ENCODE data around the gene RIBC2.
"Not testable (repeated sequence)": the region's sequence is repeated elsewhere in the genome, so short reads cannot be mapped to it uniquely, and the experiment has no call there.

RIBC2 gene

DNA sequence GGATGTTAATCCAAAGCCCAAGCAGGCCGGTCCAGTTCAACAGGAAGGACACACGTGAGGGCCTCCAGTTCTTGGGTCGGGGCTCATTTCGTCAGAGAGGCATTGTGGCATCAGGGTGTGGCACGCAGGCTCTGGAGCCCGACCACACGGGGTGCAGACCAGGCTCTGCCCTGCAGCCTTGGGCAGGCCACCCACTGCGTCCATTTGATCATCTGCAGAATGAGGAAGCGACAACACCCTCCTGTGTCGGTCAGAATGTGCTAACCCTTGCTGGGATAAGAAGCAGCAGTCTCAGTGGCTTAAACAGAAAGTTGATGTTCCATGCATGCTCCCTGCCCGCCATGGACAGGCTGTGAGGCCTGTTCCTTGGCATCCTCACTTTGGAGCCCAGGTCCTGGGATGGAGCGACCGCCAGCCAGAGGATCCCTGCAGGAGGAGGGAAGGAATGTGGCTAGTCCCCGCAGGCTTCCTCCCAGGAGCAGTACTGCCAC is 10.8 kb downstream of the RIBC2 start:
- DNase-seq (ENCODE audit: low spot score): peak; percentile 3

DNA sequence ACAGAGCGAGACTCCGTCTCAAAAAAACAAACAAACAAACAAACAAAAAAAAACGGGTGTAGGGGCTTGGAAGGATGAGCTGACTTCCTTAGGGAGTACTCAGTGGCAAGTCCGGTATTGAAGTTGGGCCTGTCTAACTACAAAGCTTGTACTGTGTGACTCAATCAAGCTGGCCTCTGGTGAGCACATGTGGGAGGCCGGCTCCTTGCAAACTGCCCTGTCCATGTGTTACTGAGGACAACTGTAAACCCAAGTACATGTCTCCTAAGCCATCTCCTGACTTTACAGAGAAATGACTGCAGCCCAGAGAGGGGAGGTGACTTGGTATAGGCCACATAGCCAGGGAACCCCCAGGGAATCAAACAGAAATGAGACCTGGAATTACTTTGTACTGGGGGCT is 11.6 kb downstream of the RIBC2 start:
- DNase-seq (ENCODE audit: low spot score): no peak

DNA sequence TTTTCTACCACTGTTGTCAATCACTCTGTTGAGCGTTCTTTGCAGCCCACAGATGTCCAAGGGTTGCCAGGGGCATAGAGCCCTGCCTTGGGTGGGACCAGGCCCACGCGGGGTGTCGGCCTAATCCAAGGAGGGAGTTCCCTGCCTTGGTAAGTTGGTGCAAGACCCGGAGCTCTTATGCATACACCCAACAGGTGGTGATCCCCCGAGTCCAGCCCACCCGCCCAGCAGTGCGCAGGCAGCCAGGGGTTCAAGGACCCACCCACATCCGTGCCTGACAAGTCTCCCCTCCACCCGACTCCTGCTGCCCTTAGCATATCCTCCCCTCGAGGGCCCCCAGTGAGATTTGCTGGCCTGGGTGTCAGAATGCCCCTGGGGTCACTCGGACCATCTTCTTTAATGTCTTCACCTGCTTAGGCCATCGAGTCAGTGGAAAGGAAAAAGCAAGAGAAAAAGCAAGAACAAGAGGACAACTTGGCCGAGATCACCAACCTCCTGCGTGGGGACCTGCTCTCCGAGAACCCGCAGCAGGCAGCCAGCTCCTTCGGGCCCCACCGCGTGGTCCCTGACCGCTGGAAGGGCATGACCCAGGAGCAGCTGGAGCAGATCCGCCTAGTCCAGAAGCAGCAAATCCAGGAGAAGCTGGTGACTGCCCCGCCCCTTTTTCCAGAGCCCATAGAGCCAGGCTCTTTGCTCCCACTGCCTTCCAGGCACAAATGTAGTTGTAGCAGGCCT is 12.2 kb downstream of the RIBC2 start:
- no peak for DNase-seq (ENCODE audit: low spot score)

DNA sequence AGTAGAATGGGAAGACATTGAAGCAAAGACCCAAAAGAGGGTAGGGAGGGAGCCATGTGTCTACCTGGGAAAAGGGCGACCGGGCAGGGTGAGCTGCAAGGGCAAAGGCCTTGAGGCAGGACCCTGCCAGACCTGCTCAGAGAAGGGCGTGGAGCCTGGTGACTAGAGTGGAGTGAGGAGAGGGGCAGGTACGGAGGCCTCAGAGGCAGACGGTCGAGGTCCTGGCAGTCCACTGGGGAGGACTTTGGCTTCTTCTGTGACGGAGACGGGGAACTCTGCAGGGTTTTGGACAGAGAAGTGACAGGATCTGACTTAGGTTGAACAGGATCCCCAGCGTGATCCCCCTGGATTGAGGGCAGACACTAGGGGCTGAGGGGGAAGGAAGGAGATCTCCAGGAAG is 12.9 kb downstream of the RIBC2 start:
- DNase-seq (ENCODE audit: low spot score): no peak

DNA sequence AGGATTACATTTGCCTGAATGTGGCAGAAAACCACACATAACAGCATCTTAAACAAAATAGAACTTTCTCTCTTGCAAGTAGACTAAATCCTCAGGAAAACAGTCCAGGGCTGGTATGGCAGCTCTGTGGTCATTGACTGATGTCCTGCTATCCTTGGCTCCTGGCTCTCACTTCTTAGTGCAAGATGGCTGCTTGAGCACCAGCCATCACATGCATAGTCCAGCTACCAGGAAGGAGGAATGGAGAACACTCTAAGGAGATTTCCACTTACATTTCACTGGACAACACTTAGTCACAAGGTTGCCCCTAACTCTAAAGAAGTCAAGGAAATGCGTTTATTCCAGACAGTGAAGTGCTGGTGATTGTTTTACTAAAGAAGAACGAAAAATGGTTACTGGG is 13.6 kb downstream of the RIBC2 start:
- DNase-seq (ENCODE audit: low spot score): no peak

DNA sequence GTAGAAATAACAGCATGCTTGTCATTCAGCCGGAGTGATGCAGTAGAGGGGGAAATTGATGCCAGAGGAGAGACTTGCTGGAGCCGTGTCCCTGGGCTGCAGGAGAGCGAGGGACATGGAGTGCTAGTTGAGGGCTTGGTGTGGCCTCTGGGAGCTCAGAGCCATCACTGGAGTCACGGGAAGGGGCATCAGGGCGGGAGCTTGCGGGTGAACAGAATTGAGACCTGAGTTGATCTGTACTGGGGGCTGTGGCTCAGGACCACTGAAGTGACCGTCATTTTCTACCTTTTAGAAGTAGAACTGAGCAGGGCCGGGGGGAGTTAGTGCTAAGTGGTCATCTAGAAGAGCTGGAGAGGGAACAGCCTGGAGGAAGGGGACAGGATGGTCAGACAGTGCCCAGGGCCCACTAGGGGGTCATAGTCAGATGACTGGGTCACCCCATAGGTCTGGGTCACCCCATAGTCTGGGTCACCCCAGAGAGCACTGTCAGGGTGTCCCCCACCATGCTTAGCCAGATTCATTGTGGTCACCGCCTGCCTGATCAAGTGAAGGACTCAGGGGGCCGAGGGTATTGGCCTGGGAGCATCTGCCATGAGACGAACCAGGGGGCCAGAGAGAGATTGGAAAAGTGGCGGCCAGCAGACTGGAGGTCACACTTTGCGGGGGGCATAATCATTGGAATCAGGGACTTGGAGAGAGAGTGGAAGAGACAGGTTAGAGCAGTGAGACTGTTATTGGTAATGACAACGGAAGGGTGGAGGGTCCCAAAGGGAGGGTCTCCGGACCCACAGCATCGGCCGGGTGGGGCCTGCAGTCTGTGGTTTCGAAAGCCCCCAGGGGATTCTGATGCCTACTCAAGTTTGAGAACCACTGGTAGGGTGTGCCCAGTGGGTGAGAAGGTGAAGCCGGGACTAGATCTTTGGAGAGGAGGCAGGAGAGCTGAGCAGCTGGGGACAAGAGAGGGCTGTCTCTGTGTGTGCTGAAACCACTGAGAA is 15.2 kb downstream of the RIBC2 start:
- no peak for DNase-seq (ENCODE audit: low spot score)

DNA sequence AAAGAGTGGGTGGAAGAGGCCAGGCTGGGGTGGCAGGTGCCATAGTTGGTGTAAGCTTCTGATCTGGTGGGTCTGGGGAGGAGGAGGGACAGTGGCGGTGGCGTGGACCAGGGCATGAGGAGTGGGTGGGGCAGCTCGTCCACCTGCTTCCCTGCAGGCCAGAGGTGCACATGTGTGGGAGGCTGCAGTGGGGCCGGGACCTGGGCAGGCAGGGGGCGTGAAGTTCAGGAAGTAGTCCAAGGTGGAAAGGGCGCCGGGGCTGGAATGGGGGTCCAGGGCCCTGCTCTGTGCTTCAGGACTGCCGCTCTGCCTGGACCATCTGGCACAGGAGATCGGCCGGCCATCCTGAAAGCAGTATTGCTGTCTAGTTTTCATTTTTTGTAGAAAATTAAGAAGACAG is 15.9 kb downstream of the RIBC2 start:
- no peak for DNase-seq (ENCODE audit: low spot score)

DNA sequence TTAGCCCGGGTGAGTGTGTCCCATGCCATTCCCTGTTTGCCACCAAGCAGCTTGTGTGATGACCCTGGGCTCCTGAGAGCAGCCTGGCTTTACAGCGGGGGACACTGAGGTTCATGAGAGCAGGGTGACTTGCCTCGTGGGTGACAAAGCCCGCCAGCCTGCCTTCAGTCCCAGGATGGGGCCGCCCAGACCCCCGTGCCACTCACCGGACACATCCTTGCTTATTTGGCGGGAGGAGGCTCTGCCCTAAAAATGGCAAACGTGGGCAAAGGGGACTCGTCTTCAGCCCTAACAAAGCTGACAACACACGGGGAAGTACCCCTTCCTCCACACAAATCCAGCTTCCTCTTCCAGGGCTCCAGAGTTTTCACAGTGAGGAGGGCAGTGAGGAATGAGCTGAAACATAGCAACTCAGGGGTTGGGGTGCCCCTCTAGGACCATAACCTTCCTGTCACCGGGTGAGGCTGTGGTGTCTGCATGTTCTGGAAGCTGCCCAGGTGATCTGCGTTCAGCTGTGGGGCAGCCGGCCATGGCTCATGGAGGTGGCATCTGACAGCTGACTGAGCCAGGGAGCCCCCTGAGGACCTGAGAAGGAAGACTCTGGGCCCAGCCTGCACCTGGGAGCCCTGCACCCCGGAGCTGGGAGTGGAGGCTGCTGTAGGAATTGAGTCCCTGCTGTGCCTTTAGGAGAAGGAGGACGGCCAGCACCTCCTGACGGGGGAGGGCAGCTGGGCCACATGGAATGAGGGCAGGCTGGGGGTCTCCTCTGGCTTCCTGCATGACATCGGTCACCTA is 16.7 kb downstream of the RIBC2 start:
- no peak for DNase-seq (ENCODE audit: low spot score)

DNA sequence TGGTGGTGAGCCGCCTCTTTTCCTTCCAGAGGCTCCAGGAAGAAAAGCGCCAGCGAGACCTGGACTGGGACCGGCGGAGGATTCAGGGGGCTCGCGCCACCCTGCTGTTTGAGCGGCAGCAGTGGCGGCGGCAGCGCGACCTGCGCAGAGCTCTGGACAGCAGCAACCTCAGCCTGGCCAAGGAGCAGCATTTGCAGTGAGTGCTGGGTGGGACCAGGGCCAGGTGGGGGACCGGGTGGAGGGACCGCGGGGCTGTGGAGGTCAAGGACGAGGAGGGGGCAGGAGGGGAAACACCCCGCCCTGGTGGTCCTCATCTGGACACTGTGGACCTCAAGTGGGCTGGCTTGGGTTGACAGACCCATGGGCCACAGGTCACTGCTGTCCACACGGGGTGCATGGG is 17.4 kb downstream of the RIBC2 start:
- DNase-seq (ENCODE audit: low spot score): no peak

DNA sequence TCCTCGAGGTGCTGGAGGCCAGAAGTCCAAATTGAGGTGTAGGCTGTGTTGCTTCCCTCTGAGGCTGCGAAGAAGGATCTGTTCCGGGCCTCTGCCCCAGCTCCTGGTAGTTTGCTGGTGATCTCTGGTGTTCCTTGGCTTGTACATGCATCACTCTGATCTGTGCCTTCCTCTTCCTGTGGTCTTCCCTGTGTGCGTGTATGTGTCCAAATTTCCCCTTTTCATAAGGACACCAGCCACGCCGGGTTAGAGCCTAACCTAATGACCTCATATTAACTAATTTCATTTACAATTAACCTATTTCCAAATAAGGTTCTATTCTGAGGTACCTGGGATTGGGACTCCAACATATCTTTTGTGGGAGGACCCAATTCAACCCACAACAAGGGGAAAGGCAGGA is 21.5 kb downstream of the RIBC2 start:
- DNase-seq (ENCODE audit: low spot score): no peak

DNA sequence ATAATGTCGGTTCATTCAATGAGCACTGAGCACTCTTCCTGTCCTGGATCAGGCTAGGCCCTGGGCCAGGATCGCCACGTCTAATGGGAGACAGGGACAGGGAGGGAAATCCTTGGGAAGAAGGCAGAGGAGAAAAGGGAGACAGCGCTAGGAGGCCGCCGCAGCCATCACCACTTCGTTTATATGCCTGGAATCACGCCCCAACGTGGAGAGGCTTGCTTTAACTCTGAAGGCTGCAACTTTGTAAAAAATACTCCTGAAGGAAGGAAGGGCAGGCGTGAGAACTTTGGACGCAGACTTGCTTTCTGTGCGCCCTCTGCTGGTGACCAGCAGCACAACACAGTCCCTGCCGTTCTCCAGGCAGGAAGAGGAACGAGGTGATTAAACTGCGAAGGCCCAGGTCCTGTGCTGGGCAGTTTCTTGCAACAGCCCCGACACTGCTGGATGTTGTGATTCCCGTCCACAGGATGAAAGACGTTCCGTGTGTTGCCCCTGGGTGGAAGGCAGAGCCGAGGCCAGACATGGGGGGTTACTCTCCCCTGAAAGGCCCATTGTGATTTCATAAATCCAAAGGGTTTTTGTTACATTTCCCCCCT is 22.1 kb downstream of the RIBC2 start:
- peak; percentile 86 for DNase-seq (ENCODE audit: low spot score)

DNA sequence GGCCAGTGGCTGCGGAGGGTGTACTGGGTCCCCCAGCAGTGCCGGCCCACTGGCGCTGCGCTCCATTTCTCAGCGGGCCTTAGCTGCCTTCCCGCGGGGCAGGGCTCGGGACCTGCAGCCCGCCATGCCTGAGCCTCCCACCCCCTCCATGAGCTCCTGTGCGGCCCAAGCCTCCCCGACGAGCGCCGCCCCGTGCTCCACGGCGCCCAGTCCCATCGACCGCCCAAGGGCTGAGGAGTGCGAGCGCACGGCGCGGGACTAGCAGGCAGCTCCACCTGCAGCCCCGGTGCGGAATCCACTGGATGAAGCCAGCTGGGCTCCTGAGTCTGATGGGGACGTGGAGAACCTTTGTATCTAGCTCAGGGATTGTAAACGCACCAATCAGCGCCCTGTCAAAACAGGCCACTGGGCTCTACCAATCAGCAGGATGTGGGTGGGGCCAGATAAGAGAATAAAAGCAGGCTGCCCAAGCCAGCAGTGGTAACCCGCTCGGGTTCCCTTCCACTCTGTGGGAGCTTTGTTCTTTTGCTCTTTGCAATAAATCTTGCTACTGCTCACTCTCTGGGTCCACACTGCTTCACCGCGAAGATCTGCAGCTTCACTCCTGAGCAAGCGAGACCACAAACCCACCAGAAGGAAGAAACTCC is 23.5 kb downstream of the RIBC2 start:
- not testable (repeated sequence) for DNase-seq (ENCODE audit: low spot score)

DNA sequence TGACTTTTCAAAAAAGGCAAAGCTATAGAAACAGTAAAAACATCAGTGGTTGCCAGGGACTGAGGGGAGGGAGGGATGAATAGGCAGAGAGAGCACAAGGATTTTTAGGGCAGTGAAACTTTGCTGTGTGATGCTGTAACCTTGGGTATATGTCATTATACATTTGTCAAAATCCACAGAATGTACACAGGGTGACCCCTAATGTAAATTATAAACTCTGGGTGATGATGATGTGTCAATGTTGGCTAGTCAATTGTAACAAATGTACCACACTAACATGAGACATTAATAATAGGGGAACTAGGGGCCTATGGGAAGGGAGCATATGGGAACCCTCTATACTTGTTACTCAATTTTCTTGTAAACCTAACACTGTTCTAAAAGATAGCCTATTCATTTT is 24.8 kb downstream of the RIBC2 start:
- DNase-seq (ENCODE audit: low spot score): no peak

DNA sequence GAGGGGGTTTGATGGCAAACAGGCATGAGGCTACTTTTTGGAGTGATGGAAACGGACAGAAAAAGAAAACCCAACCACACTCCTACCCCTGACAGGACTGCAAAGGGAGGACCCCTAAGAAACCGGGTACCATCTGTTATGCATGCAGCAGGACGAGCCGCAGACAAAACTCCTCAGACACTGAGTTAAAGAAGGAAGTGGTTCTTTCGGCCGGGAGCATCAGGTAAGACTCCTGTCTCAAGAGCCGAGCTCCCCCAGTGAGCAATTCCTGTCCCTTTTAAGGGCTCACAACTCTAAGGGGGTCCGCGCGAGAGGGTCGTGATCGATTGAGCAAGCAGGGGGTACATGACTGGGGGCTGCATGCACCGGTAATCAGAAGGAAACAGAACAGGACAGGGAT is 27.2 kb downstream of the RIBC2 start:
- DNase-seq (ENCODE audit: low spot score): not testable (repeated sequence)

DNA sequence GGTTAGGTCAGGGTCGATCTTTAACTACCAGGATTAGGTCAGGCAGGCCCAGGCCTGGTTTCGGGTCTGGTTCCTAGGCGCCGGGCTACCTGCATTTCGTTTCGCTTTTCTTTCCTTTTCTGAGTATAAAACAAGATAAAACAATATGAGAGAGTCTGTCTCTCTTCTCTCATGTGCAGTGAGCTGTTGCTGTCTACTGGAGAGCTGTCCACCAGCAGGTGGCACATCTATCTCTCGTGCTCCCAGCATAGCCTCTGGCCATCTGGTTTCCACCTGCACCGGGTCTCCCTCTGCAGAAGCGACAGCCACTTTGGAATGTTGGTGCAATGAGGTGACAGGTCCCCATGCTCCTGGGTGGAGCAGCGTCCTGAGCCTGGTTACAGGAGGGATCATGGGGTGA is 27.6 kb downstream of the RIBC2 start:
- peak; percentile 28 for DNase-seq (ENCODE audit: low spot score)

DNA sequence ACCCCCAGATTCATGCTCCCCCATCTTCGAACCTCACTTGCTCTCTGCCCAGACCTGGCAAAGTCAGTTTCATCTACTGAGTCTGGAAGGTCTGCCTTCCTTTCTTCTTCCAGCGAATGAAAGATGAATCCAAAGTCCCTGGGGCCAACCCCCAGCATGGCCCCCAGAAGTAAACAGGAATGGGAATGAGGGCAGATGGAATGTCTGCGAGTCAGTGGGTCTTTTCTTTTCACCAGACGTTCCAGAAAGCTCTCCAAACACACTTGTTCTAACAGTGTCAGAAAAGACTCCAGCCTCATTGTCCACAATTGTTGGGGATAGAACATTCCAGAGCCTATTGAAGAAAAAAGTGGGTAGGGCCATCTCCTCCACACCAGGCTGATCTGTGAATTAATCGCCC is 28.6 kb downstream of the RIBC2 start:
- no peak for DNase-seq (ENCODE audit: low spot score)

DNA sequence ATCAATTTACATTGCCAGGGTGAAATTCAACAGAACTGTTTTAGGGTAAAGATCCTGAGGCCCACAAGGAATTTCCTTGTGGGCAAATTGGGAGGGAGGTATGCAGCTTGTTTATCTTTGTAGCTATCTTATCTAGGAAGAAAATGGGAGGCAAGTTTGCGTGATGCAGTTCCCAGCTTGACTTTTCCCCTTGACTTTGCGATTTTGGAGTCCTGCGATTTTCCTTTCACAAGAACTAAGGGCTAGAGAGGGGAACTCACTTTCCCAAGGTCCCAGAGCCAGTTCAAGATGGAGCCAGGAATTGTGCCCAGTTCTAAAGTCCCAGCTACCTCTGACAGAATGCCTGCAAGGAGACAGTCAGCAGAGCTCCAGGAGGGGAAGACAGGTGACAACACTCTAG is 30.7 kb downstream of the RIBC2 start:
- DNase-seq (ENCODE audit: low spot score): no peak

DNA sequence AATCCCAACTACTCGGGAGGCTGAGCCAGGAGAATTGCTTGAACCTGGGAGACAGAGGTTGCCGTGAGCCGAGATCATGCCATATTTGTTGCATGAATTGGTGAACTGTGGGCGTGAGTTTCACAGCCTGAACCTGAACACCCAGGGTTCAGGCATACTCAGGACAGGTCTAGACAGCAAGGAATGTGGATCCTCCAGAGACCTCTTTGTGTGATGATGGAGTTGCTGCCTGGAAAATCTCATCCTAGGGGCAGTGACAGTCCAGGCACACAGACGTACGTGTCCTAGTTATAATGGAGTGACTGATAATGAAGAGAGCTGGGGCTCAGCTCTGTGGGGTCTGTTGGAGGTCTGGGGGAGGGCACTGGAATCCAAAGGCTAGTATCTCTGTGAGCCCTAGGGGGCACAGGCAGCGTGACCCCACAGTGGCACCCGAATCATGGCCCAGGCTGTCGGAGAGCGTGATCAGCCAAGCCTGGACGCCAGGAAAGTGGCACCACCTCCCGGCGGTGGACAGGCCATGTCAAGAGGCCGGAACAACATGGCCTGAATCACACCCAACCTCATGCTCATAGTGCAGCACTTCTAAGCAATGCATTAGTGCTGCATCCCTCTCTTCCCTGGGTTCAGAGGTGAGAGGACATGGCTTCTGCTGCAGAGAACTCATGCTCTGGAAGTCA is 31.7 kb downstream of the RIBC2 start:
- DNase-seq (ENCODE audit: low spot score): no peak

DNA sequence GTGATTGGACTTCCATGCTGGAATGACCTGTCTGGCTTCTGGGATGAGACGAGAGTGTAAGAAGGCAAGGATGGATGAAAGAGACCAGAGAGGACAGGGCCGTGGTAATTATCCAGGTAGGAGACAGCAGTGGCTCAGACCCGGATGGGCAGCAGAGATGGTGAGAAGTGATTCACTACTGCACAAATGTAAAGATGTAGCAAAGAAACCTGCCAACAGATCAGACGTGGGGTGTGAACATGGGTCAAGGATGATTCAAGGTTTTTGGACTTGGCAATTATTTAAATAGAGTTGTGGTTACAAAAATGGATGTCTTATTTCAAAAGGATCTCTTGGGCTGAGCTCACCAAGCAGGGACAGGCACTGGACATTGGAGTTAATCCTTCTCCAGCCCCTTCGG is 32.7 kb downstream of the RIBC2 start:
- DNase-seq (ENCODE audit: low spot score): no peak

DNA sequence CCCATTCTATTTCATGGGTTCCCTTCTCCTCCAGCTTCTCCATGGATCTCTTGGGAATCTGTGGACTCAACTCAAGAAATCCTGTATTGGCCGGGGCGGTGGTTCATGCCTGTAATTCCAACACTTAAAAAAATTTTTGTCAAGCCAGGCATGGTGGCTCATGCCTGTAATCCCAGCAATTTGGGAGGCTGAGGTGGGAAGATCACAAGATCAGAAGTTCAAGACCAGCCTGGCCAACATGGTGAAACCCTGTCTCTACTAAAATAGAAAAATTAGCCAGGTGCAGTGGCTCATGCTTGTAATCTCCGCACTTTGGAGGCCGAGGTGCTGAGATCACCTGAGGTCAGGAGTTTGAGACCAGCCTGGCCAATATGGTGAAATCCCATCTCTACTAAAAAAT is 34.1 kb downstream of the RIBC2 start:
- DNase-seq (ENCODE audit: low spot score): not testable (repeated sequence)

DNA sequence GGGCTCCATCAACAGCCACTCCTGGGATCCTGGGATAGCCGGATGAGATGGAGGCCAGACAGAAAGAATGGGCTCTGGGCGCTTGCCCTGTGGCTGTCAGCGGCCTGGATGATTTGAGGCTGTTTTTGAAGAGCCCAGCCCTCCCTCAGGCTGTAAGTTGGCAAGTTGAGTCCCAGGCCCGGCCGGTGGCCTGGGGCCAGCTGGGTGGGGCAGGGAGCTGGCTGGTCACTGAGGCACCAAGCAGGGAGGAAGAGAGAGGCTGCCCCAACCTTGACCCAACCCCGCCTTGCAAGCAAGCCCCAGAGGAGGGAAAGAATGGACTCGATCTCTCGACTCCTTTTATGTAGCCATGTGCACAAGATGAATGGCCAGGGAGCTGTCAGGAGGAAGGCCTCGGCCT is 34.9 kb downstream of the RIBC2 start:
- no peak for DNase-seq (ENCODE audit: low spot score)

Data from CD4-positive, alpha-beta T cell treated with Interleukin-2 at 100 ng/mL for 4 hours (primary cell).